Glomerular visceral epithelial cell (primary cell): Measurements from ENCODE around the gene NPBWR2.

Source experiments
- DNase-seq: peaks from one replicate; pipeline ENCODE4 v3.0.0-alpha.2; 2016; ENCODE audit errors: extremely low spot score

Gene NPBWR2

GRCh38 chr20:64057628-64058498, 49.5 kb downstream of the NPBWR2 start:
- DNase-seq = peak; percentile 78

- DNase-seq = no peak
Measured at GRCh38 chr20:64056889-64057627, 50.3 kb downstream of the NPBWR2 start.

- DNase-seq = no peak
Measured at GRCh38 chr20:64056639-64056888, 50.8 kb downstream of the NPBWR2 start.

- DNase-seq = peak; percentile 64
Measured at GRCh38 chr20:64055893-64056638, 51.3 kb downstream of the NPBWR2 start.

- DNase-seq = no peak
Measured at GRCh38 chr20:64055396-64055892, 51.9 kb downstream of the NPBWR2 start.

GRCh38 chr20:64053841-64054661, 53.3 kb downstream of the NPBWR2 start:
- no peak for DNase-seq
